ENCODE results near the gene TMEM234.

The TMEM234 gene

GRCh38 chr1:32239790-32240139 is 17.6 kb upstream of the TMEM234 start:
- DNase-seq (ENCODE audit: low read depth in 2 of 2) = no peak

GRCh38 chr1:32239337-32239736 is 17.2 kb upstream of the TMEM234 start:
- no peak for DNase-seq (ENCODE audit: low read depth in 2 of 2)

GRCh38 chr1:32234792-32235191 is 12.6 kb upstream of the TMEM234 start:
- DNase-seq (ENCODE audit: low read depth in 2 of 2) = no peak

- DNase-seq (ENCODE audit: low read depth in 2 of 2) = no peak
Measured at GRCh38 chr1:32232558-32233304, 10.6 kb upstream of the TMEM234 start.

GRCh38 chr1:32231843-32232432 is 9.8 kb upstream of the TMEM234 start:
- no peak for DNase-seq (ENCODE audit: low read depth in 2 of 2)

- no peak for DNase-seq (ENCODE audit: low read depth in 2 of 2)
Measured at GRCh38 chr1:32228771-32229170, 6.6 kb upstream of the TMEM234 start.

- DNase-seq (ENCODE audit: low read depth in 2 of 2) = no peak
Measured at GRCh38 chr1:32224285-32224684, 2.1 kb upstream of the TMEM234 start.

GRCh38 chr1:32223683-32224082 is 1.5 kb upstream of the TMEM234 start:
- no peak for DNase-seq (ENCODE audit: low read depth in 2 of 2)

GRCh38 chr1:32221581-32221979 is 573 bp downstream of the TMEM234 start:
- no peak for DNase-seq (ENCODE audit: low read depth in 2 of 2)

GRCh38 chr1:32220746-32221580 is 1.2 kb downstream of the TMEM234 start:
- no peak for DNase-seq (ENCODE audit: low read depth in 2 of 2)

GRCh38 chr1:32219022-32219421 is 3.1 kb downstream of the TMEM234 start:
- DNase-seq (ENCODE audit: low read depth in 2 of 2) = no peak

GRCh38 chr1:32216566-32216965 is 5.6 kb downstream of the TMEM234 start:
- no peak for DNase-seq (ENCODE audit: low read depth in 2 of 2)

GRCh38 chr1:32215629-32216480 is 6.3 kb downstream of the TMEM234 start:
- DNase-seq (ENCODE audit: low read depth in 2 of 2) = peak; percentile 26 to 51

GRCh38 chr1:32208891-32209328 is 13.2 kb downstream of the TMEM234 start, which contains the start of gene DCDC2B:
Gene DCDC2B, plus strand, starts transcription at chr1:32209089. Its CDS starts 5 bp downstream, at chr1:32209094.
- DNase-seq (ENCODE audit: low read depth in 2 of 2) = no peak

GRCh38 chr1:32208469-32208868 is 13.7 kb downstream of the TMEM234 start:
- DNase-seq (ENCODE audit: low read depth in 2 of 2) = no peak

- DNase-seq (ENCODE audit: low read depth in 2 of 2) = peak; percentile 73 to 81
Measured at GRCh38 chr1:32205401-32206370, 16.5 kb downstream of the TMEM234 start, which contains the start of gene IQCC. Gene IQCC, plus strand, starts transcription at chr1:32205671. Its CDS starts 11 bp downstream, at chr1:32205682.

GRCh38 chr1:32204943-32205361 is 17.2 kb downstream of the TMEM234 start:
- no peak for DNase-seq (ENCODE audit: low read depth in 2 of 2)

GRCh38 chr1:32201011-32201855 is 20.9 kb downstream of the TMEM234 start:
- DNase-seq (ENCODE audit: low read depth in 2 of 2) = peak in 1 of 2 experiments; percentile 83
